Ishikawa (cell line): ENCODE measurements around the gene RNMT.
A peak's percentile ranks its signal among the peaks of the same experiment; 100 is the strongest.

Source experiments
- CEBPB ChIP-seq: IDR thresholded peaks from 2 replicates; pipeline ENCODE4 v1.6.1; 2012
- CREB1 ChIP-seq: IDR thresholded peaks from 2 replicates; pipeline ENCODE4 v1.6.1; 2012; ENCODE audit warnings: low read depth
- FOXM1 ChIP-seq: IDR thresholded peaks from 2 replicates; pipeline ENCODE4 v1.6.1; 2012; ENCODE audit warnings: low read depth, borderline replicate concordance
- MAX ChIP-seq: IDR thresholded peaks from 2 replicates; pipeline ENCODE4 v1.6.1; 2012
- RAD21 ChIP-seq: IDR thresholded peaks from 2 replicates; pipeline ENCODE4 v1.6.1; 2012; ENCODE audit warnings: low read depth
- YY1 ChIP-seq: IDR thresholded peaks from 2 replicates; pipeline ENCODE4 v1.6.1; 2012; ENCODE audit warnings: low read depth
- TF ChIP-seq, protein P1 (sequence below): IDR thresholded peaks from 2 replicates; pipeline ENCODE4 v1.6.1; 2012
- TF ChIP-seq, protein P2 (sequence below): IDR thresholded peaks from 2 replicates; pipeline ENCODE4 v1.6.1; 2012; ENCODE audit warnings: low read depth, mild to moderate bottlenecking

DNA sequence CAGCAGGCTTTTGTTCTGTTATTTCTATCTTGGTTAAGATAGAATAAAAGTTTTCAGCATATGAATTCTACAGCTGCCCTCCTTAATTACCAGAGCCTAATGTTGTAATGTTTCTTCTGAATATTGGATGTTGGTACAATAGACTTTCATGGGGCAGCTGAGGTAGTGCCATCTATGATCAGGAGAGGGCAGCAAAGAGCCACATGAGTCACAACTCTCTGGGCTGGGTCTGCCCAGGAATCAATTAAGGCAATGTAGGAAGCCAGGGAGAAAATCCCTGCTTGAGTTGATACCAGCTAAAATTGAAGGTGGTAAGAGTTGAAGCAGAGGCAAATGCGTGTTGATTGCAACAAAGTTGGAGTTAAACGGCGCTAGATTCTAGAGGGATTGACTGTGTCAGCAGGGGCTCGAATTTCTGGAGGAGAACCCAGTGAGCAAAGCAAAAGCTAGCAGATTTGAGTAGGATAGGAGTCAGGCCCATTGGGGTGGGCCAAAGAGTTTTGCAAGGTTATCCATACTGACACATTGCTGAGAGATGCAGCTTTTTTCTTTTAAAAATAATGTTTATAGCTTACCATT is 86.9 kb downstream of the RNMT start:
- TF ChIP-seq YY1 (no peak), FOXM1 (no peak), RAD21 (peak; percentile 79), CEBPB (no peak), MAX (no peak), CREB1 (no peak)
- TF ChIP-seq, protein P1, sequence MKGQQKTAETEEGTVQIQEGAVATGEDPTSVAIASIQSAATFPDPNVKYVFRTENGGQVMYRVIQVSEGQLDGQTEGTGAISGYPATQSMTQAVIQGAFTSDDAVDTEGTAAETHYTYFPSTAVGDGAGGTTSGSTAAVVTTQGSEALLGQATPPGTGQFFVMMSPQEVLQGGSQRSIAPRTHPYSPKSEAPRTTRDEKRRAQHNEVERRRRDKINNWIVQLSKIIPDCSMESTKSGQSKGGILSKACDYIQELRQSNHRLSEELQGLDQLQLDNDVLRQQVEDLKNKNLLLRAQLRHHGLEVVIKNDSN: no peak
- TF ChIP-seq, protein P2, sequence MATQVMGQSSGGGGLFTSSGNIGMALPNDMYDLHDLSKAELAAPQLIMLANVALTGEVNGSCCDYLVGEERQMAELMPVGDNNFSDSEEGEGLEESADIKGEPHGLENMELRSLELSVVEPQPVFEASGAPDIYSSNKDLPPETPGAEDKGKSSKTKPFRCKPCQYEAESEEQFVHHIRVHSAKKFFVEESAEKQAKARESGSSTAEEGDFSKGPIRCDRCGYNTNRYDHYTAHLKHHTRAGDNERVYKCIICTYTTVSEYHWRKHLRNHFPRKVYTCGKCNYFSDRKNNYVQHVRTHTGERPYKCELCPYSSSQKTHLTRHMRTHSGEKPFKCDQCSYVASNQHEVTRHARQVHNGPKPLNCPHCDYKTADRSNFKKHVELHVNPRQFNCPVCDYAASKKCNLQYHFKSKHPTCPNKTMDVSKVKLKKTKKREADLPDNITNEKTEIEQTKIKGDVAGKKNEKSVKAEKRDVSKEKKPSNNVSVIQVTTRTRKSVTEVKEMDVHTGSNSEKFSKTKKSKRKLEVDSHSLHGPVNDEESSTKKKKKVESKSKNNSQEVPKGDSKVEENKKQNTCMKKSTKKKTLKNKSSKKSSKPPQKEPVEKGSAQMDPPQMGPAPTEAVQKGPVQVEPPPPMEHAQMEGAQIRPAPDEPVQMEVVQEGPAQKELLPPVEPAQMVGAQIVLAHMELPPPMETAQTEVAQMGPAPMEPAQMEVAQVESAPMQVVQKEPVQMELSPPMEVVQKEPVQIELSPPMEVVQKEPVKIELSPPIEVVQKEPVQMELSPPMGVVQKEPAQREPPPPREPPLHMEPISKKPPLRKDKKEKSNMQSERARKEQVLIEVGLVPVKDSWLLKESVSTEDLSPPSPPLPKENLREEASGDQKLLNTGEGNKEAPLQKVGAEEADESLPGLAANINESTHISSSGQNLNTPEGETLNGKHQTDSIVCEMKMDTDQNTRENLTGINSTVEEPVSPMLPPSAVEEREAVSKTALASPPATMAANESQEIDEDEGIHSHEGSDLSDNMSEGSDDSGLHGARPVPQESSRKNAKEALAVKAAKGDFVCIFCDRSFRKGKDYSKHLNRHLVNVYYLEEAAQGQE: no peak
